HepG2 (cell line): Measurements from ENCODE around the gene OPN1SW. TPM values are rescaled to one million over a fixed set of nuclear protein-coding genes. Genes with fewer than 3 reads are reported as not detected.

Experiments used
- HNF1B ChIP-seq: sonication (generic); formaldehyde crosslinking; IDR thresholded peaks from 2 replicates; pipeline ENCODE4 v1.5.1; 2020; ENCODE audit warnings: mild to moderate bottlenecking, moderate library complexity, missing genetic modification reagents
- ISX ChIP-seq: sonication (generic); formaldehyde crosslinking; conservative IDR thresholded peaks from 2 replicates; pipeline ENCODE4 v1.5.0; 2020; ENCODE audit warnings: missing genetic modification reagents
- MLX ChIP-seq: IDR thresholded peaks from 2 replicates; pipeline ENCODE4 v1.6.1; 2016
- NCOA5 ChIP-seq: sonication (generic); formaldehyde crosslinking; IDR thresholded peaks from 2 replicates; pipeline ENCODE4 v1.4.0; 2020; ENCODE audit warnings: missing genetic modification reagents
- TBX2 ChIP-seq: sonication (generic); formaldehyde crosslinking; IDR thresholded peaks from 2 replicates; pipeline ENCODE4 v1.5.0; 2020; ENCODE audit warnings: missing genetic modification reagents, mild to moderate bottlenecking, borderline replicate concordance
- TERF1 ChIP-seq: sonication (generic); formaldehyde crosslinking; IDR thresholded peaks from 2 replicates; pipeline ENCODE4 v1.8.0; 2022; ENCODE audit warnings: mild to moderate bottlenecking, missing genetic modification reagents, moderate library complexity
- TFE3 ChIP-seq: IDR thresholded peaks from 2 replicates; pipeline ENCODE4 v1.6.1; 2016
- ZFP36L1 ChIP-seq: sonication (generic); formaldehyde crosslinking; IDR thresholded peaks from 2 replicates; pipeline ENCODE4 v1.8.0; 2022; ENCODE audit warnings: mild to moderate bottlenecking, missing genetic modification reagents, moderate library complexity
- ZNF414 ChIP-seq: sonication (generic); formaldehyde crosslinking; IDR thresholded peaks from 2 replicates; pipeline ENCODE4 v1.5.0; 2020; ENCODE audit warnings: missing genetic modification reagents
- ZNF550 ChIP-seq: sonication (generic); formaldehyde crosslinking; IDR thresholded peaks from 2 replicates; pipeline ENCODE4 v1.4.0; 2020; ENCODE audit warnings: mild to moderate bottlenecking, missing genetic modification reagents, borderline replicate concordance
- ZNF75D ChIP-seq: sonication (generic); formaldehyde crosslinking; IDR thresholded peaks from 2 replicates; pipeline ENCODE4 v1.8.1; 2023; ENCODE audit warnings: missing genetic modification reagents, mild to moderate bottlenecking, borderline replicate concordance
- ZXDC ChIP-seq: sonication (generic); formaldehyde crosslinking; IDR thresholded peaks from 2 replicates; pipeline ENCODE4 v1.5.0; 2020; ENCODE audit warnings: mild to moderate bottlenecking, missing genetic modification reagents
- polyA plus RNA-seq, 8 experiments: library from polyadenylated mRNA; depleted of rRNA in 3 of 8; stranded (reverse) in 7 of 8; unstranded in 1 of 8; fragments of >200 nt; fragmentation: Illumina TruSeq in 4 of 8; extraction: Trizol in 4 of 8; gene quantifications; 2 replicates each; pipeline versions ENCODE4 v1.2.1 to v1.2.3, GENCODE V29; 2011 to 2016; ENCODE audit warnings: low read depth in 4 of 8, missing spikeins in 1 of 8, mixed read lengths in 1 of 8; ENCODE audit not compliant: insufficient read depth in 1 of 8
- total RNA-seq, 5 experiments: library from RNA; depleted of rRNA; stranded (reverse); fragments of >200 nt; fragmentation: Illumina TruSeq; extraction: Trizol; gene quantifications; 2 replicates each; pipeline ENCODE4 v1.2.3, GENCODE V29; 2016; ENCODE audit warnings: low read depth in 1 of 5

Gene OPN1SW
- total and polyA plus RNA-seq, 2 of the 13 experiments (the other 11 are each of a cell fraction or from before 2014, with no cell fraction given) = not detected

- TF ChIP-seq TFE3 (CRISPR knock-in tag) = no peak; the same call in 1 of the 2 replicates
- TF ChIP-seq ZNF550 (CRISPR knock-in tag) = 0 out of 2 replicates have a peak, but pooled peaks have one; percentile 7
- peak; percentile 17; the same call in 1 of the 2 replicates for TF ChIP-seq TBX2 (CRISPR knock-in tag)
- 0 out of 2 replicates have a peak, but pooled peaks have one; percentile 21 for TF ChIP-seq ISX (CRISPR knock-in tag)
- 0 out of 2 replicates have a peak, but pooled peaks have one; percentile 18 for TF ChIP-seq TERF1 (CRISPR knock-in tag)
- TF ChIP-seq HNF1B (CRISPR knock-in tag) = peak; percentile 60; the same call in 1 of the 2 replicates
- TF ChIP-seq ZNF414 (CRISPR knock-in tag) = 0 out of 2 replicates have a peak, but pooled peaks have one; percentile 61
- no peak for TF ChIP-seq ZNF75D (CRISPR knock-in tag)
- 0 out of 2 replicates have a peak, but pooled peaks have one; percentile 18 for TF ChIP-seq ZFP36L1 (CRISPR knock-in tag)
- no peak for TF ChIP-seq MLX
- no peak for TF ChIP-seq ZXDC (CRISPR knock-in tag)
- peak; percentile 89; the same call in 1 of the 2 replicates for TF ChIP-seq NCOA5
These were observed 37.0 kb downstream of the OPN1SW start (continued) for GRCh38 chr7:128738570-128739047.
